ENCODE measurements around the gene G3BP1.

- no peak for TF ChIP-seq CTCF (conservative IDR thresholded peaks at IDR 0.05; ENCODE audit: low read length)
- no peak for TF ChIP-seq EZH2phosphoT487 (IDR thresholded peaks at IDR 0.05; ENCODE audit: borderline replicate concordance, low read depth, low read length)
Measured at GRCh38 chr5:151810449-151810848, 38.7 kb downstream of the G3BP1 start.

Data from OCI-LY7 (cell line).